GM19328 (cell line): Measurements from ENCODE around the gene KIF1C.
"Not testable (repeated sequence)": the region's sequence is repeated elsewhere in the genome, so short reads cannot be mapped to it uniquely, and the experiment has no call there.

Source experiments
- ATAC-seq: cut with Tn5 transposase; IDR thresholded peaks from one replicate; pipeline ENCODE4 v1.9.1; 2021; ENCODE audit warnings: mild to moderate bottlenecking, moderate library complexity; ENCODE audit not compliant: unreplicated experiment

Gene KIF1C

DNA sequence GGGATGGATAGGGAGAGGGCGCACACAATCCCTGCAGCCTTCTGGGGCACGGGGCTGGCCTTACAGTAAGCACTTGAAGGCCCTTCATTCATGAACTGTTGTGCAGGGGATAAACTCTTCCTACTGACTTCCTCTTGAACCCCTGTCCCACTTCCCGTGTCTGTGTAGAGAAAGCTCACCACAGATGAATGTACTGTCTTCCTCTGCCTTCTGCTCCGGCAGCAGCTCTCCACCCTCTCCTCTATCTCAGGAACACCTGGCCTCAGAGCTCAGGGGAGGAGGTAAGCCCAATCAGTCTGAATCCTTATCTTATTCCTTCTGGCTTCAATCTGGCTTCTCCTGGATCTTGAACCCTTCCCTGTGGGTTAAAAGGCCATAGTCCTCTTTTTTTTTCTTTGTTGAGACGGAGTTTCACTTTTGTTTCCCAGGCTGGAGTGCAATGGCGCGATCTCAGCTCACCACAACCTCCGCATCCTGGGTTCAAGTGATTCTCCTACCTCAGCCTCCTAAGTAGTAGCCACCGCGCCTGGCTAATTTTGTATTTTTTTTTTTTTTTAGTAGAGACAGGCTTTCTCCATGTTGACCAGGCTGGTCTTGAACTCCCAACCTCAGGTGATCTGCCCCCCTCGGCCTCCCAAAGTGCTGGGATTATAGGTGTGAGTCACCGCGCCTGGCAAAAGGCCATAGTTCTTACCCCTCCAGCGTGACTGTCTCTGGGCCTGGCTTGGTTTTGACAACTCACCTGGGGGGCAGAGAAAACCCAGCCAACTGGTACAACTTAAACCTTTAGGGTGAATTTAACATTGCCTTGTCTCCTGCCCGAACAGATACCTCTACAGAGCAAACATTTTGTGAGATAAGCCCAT is 44.6 kb downstream of the KIF1C start:
- ATAC-seq = no peak

DNA sequence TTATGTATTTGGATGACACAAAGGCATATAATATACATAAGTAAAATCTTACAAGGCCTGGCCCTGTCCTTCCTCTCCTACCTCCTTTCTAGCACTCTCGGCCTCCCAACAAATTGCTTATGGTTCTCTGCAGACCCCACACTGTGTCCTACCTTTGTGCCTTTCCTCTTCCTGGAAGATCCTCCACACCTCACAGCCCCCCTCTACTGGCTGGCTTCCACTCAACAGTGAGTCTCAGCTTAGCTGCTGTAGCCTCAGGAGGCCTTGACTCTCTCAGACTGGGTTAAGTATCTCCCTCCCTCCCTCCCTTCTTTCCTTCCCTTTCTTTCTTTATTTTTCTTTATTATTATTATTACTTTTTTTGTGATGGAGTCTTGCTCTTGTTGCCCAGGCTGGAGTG is 45.8 kb downstream of the KIF1C start:
- ATAC-seq = no peak

DNA sequence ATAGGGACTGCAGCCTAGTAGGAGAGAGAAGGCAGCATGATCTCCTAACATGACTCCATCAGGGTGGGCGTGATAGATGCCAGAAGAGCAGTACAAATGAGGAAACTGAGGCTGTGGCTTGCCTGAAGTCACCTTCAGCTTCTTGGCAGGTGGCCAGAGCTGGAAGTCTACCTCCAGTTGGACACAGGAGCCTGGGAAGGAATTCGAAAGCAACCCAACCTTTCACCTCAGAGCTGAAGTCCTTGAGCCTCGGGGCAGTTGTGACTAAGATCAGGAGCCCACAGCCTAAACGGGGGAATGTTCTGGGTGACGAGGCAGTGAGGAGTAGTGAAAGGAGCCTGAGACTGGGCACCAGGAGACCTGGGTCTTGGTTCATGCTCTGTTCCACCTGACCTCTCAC is 46.9 kb downstream of the KIF1C start:
- no peak for ATAC-seq

DNA sequence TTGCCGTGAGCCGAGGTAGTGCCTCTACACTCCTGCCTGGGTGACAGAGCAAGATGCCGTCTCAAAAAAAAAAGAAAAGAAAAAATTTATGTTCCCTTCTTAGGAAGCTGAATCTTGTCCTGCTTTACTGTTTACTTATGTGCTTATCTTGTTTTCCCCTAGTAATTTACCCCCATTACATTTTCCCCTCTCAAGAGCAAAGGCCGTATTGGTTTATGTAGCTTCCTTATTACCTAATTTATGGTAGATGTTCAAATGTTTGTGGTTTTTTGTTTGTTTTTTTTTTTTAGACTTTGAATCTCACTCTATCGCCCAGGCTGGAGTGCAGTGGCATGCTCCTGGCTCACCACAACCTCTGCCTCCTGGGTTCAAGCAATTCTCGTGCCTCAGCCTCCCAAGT is 47.7 kb downstream of the KIF1C start:
- no peak for ATAC-seq

DNA sequence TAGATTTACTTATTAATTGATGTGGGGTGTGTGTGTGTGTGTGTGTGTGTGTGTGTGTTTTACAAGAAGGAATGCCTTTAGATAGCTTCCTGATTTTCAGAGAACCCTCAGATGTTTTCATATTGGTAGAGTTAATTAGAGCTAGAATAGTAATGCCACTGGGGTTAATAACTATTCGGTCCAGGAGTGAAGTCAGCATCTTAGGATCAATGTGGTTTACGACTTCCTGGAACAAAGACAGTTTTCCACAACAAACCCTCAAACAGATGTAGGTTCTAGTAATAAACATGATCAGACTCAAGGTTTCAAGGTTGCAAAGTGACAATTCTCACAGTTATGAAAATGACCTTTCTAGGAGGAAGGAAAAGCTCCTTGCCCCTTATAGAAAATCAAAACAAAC is 49.7 kb downstream of the KIF1C start:
- no peak for ATAC-seq

DNA sequence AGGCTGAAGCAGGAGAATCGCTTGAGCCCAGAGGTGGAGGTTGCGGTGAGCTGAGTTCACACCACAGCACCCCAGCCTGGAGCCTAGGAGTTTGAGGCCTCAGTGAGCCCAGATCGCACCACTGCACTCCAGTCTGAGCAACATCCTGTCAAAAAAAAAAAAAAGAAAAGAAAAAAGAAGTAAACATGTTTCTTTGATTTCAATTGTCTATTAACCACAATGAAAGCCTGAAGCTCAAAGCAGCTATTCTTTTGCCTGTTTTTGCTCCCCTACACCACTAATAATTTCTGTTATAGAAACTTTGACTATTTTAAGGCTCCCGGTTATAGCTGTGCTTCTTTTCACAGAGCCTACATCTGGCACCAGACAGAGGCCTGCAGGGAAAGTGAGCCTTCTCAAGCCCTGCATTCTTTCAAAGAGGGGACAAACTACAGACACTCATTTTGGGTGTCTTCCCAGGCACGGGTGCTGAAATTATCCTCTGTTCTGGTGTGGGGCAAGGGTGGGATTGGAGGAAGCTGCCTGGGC is 51.6 kb downstream of the KIF1C start:
- no peak for ATAC-seq

DNA sequence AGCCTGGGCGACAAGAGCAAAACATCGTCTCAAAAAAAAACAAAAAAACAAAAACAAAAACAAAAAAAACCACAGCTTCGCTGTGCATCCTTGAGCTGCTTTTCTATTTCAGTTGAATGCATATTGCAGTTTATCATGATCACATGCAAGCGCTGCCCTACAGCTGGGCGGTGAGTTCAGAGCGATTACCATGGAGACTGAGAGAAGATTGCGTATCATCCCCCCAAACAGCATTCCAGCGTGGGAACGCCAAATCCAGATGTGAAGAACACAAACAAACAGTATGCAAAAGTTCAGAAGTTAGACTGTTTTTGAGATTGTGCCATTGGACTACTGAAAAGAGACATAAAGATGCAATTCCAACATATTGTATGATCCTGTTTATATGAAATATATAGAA is 52.5 kb downstream of the KIF1C start:
- ATAC-seq = no peak

DNA sequence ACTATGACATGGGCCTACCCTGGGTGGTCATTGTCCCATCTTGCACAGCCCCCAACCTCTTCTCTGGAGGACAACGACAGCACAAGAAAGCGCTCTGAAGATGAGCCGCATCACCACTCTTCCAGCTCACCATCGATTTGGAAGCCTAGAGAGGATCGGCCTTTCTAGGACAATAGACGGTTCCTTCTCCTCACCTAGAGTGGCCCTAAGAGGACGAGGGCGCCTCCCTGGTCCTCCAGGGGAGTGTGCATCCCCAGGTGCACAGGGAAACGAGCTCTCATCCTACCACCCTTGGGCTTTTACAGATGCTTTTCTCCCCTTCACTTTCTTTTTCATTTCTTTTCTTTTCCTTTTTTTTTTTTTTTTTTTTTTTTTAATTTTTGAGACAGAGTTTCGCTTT is 57.8 kb downstream of the KIF1C start:
- ATAC-seq = no peak

DNA sequence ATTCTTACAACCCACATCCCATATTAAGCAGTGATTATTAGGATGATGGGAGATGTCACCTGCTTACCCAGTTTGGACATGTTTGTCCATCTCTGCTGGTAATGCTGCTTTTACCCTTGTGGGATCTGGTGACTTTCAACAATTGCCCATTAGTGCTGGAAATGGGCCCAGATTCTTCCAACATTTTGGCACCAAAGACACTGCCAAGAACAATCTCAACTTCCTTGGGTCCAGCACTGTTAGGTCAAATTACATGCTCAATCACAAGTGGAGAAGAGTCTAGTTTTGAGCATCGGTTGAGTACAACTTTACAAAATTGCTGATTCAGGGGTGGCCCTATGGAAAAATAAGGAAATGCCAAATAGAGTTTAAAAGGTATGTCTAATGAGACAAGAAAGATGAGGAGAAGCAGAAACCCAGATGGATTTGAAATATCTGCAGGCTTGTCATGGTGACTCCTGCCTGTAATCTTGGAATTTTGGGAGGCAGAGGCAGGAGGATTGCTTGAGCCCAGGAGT is 67.5 kb downstream of the KIF1C start:
- ATAC-seq = no peak

DNA sequence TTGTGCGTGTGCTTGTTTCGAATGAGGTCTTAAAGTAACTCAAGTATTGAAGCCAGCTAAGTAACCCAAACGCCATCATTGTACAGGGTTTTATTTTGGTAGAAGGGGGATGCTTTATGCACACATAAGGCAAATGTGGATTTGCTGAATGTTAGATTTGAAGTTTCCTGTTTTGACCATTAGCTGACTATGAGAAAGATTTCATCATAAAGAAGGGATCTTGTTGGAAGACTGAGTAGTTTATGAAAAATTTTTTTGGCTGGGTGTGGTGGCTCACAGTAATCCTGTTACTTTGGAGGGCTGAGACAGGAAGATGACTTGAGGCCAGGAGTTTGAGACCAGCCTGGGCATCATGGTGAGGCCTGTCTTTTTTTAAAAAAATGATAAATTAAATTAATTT is 70.5 kb downstream of the KIF1C start:
- ATAC-seq = no peak

DNA sequence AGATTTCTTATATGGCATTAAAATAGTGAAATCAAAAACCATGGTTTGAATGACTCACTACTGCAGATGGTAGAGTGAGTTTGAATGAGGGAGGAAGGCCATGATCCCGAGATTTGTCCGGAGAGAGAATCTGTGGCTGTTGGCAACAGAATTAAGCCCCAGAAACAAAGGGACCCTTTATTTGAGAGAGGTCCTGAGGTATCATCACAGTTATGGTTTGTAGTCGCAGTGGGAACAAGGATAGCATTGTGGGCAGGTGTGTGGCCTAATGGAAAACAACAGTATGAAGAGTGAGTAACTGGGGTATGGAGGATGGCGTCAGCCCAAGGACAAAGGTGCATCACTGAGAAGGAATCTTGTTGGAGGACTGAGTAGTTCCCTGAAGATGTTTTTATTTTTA is 72.0 kb downstream of the KIF1C start:
- ATAC-seq = no peak

DNA sequence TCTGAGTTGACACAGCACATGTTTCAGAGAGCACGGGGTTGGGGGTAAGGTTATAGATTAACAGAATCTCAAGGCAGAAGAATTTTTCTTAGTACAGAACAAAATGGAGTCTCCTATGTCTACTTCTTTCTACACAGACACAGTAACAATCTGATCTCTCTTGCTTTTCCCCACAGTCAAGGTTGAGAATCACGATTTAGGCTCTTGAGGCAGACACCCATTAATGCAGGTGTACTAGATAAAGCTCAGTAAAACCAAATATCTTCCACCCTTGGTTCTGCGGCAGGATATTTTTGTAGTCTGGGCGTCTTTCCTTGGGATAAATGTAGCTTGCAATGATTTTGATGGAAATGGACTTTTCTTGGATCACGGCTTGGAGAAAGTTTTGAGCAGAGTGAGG is 77.7 kb downstream of the KIF1C start:
- not testable (repeated sequence) for ATAC-seq

DNA sequence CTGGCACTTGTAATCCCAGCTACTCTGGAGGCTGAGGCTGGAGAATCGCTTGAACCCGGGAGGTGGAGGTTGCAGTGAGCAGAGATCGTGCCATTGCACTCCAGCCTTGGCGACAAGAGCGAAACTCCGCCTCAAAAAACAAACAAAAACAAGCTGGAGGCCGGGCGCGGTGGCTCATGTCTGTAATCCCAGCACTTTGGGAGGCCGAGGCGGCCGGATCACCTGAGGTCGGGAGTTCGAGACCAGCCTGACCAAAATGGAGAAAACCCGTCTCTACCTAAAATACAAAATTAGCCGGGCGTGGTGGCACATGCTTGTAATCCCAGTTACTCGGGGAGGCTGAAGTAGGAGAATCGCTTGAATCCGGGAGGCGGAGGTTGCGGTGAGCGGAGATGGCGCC is 79.5 kb downstream of the KIF1C start:
- ATAC-seq = not testable (repeated sequence)

DNA sequence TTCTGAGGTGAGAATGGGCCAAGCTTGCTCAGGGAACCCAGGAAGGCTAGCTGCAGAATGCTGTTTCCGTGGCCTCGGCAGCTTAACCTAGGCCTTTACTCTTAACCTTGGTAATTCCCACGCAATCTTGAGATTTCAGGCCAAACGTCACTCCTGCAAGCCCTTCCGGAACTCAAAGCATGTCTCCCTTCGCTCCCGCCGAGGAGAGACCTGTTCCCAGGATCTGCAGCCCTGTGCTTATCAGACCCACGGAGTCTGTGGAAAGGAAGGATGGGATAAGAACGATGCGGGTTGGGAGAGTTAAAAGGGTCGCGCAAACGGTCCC is 80.0 kb downstream of the KIF1C start:
- no peak for ATAC-seq
